ENCODE data around the gene OTX2. TPM values are rescaled to one million over a fixed set of nuclear protein-coding genes. Genes with fewer than 3 reads are reported as not detected.

The OTX2 gene
- total and polyA plus RNA-seq, 2 of the 4 experiments (the other 2 are of a cell fraction) = not detected

GRCh38 chr14:56807386-56808109 lies 2.7 kb downstream of the OTX2 start:
- H3K14ac ChIP-seq (replicated peaks; ENCODE audit: low read depth, low read length) = no peak overlapping the region
- H3K79me1 ChIP-seq (ENCODE audit: low read depth in 1 of 2, low read length in 2 of 2) = no peaks in the 10 kb centered on the region
- H3K56ac ChIP-seq (ENCODE audit: extremely low read depth, insufficient read depth, low read length) = no peak overlapping the region
- H2BK5ac ChIP-seq (ENCODE audit: low read depth, low read length, poor library complexity, severe bottlenecking) = no peak overlapping the region
- no peak overlapping the region for H3K23ac ChIP-seq (ENCODE audit: low read depth, low read length)
- dilution Hi-C loops (cut with HindIII; ENCODE audit: low sequenced_read_pairs, unreplicated experiment) (no loop called here), in situ Hi-C loops (cut with MboI; ENCODE audit: low sequenced_read_pairs) (no loop called here), intact Hi-C loops (cut with micrococcal nuclease) (no loop called here)
- H3K4me3 ChIP-seq (ENCODE audit: insufficient read depth, low read depth, low read length) = no peak overlapping the region
- no peak overlapping the region for H4K5ac ChIP-seq (ENCODE audit: low read depth, low read length)
- H2AK9ac ChIP-seq (replicated peaks; ENCODE audit: low read depth, low read length, poor library complexity) = no peak overlapping the region
- no peak overlapping the region for H2BK120ac ChIP-seq (ENCODE audit: low read depth, low read length)
- no peak overlapping the region for H2BK15ac ChIP-seq (ENCODE audit: low read depth, low read length)
- H3K4ac ChIP-seq (ENCODE audit: low read depth, low read length) = no peak overlapping the region
- H2AFZ ChIP-seq (replicated peaks; ENCODE audit: low read length, poor library complexity) = no peak overlapping the region
- no peak overlapping the region; the same call in 1 of the 2 replicates for H3K4me2 ChIP-seq (ENCODE audit: low read depth, low read length)
- ATAC-seq (ENCODE audit: low read depth) (no peak), DNase-seq (no peak)
- H3K9me3 ChIP-seq (ENCODE audit: control insufficient read depth, insufficient read depth, low read length) = peaks cover 19% of the 10 kb centered on the region; the same call in 1 of the 2 replicates
- no peak for TF ChIP-seq MXI1 (IDR thresholded peaks at IDR 0.05; ENCODE audit: borderline replicate concordance, low read depth, low read length)
- no peak for TF ChIP-seq ELK1 (IDR thresholded peaks at IDR 0.05; ENCODE audit: borderline replicate concordance, low read depth, low read length)
- TF ChIP-seq MAFK (IDR thresholded peaks at IDR 0.05; ENCODE audit: low read depth, low read length) = no peak
- no peak for TF ChIP-seq SMC3 (IDR thresholded peaks at IDR 0.05; ENCODE audit: low read depth, low read length)
- TF ChIP-seq RFX5 (IDR thresholded peaks at IDR 0.05; ENCODE audit: low read depth, low read length) = no peak
- TF ChIP-seq, protein P1, sequence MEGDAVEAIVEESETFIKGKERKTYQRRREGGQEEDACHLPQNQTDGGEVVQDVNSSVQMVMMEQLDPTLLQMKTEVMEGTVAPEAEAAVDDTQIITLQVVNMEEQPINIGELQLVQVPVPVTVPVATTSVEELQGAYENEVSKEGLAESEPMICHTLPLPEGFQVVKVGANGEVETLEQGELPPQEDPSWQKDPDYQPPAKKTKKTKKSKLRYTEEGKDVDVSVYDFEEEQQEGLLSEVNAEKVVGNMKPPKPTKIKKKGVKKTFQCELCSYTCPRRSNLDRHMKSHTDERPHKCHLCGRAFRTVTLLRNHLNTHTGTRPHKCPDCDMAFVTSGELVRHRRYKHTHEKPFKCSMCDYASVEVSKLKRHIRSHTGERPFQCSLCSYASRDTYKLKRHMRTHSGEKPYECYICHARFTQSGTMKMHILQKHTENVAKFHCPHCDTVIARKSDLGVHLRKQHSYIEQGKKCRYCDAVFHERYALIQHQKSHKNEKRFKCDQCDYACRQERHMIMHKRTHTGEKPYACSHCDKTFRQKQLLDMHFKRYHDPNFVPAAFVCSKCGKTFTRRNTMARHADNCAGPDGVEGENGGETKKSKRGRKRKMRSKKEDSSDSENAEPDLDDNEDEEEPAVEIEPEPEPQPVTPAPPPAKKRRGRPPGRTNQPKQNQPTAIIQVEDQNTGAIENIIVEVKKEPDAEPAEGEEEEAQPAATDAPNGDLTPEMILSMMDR (conservative IDR thresholded peaks at IDR 0.05; ENCODE audit: low read depth, low read length) = no peak
- TF ChIP-seq FOS (IDR thresholded peaks at IDR 0.05; ENCODE audit: low read depth, low read length) = no peak
- no peak for TF ChIP-seq POLR2A (IDR thresholded peaks at IDR 0.05; ENCODE audit: low read depth, low read length)
- no peak for TF ChIP-seq RCOR1 (IDR thresholded peaks at IDR 0.05; ENCODE audit: insufficient replicate concordance, low read length)
- TF ChIP-seq MAZ (IDR thresholded peaks at IDR 0.05; ENCODE audit: borderline replicate concordance, low read depth, low read length) = no peak
- no peak for TF ChIP-seq RAD21 (IDR thresholded peaks at IDR 0.05; ENCODE audit: low read length)
- TF ChIP-seq CEBPB (IDR thresholded peaks at IDR 0.05; ENCODE audit: low read depth, low read length) = no peak
- no peak for TF ChIP-seq NFE2L2 (IDR thresholded peaks at IDR 0.05; ENCODE audit: low read depth, low read length)
- no peak for TF ChIP-seq BHLHE40 (IDR thresholded peaks at IDR 0.05; ENCODE audit: low read depth, low read length)
- TF ChIP-seq CHD1 (IDR thresholded peaks at IDR 0.05; ENCODE audit: low read depth, low read length) = no peak
- no peak for TF ChIP-seq USF2 (IDR thresholded peaks at IDR 0.05; ENCODE audit: low read depth, low read length)
- no TSS peak for BruUV-seq (replicated peaks)
- ChIA-PET CTCF (no interaction called here), POLR2A (ENCODE audit: unreplicated experiment) (no interaction called here)
- WGBS, 2 experiments (ENCODE audit: extremely low coverage in 2 of 2, insufficient read length in 1 of 2) = 5% methylated on average over 12 of the region's 39 CpGs; no CpG with 5 or more reads in 1 of the 2 experiments
- no peaks in the 10 kb centered on the region for H4K20me1 ChIP-seq (ENCODE audit: insufficient read depth, low read length)
- H3K27ac ChIP-seq (ENCODE audit: insufficient read depth, low read length) = no peak overlapping the region
- no peak overlapping the region for H3K18ac ChIP-seq (ENCODE audit: low read depth, low read length)
- H4K8ac ChIP-seq (ENCODE audit: low read depth in 2 of 2, low read length in 2 of 2) = no peak overlapping the region
- no peak overlapping the region for H3K9ac ChIP-seq (ENCODE audit: low read depth, low read length)
- H2AK5ac ChIP-seq (ENCODE audit: low read depth, low read length) = no peak overlapping the region
- no peaks in the 10 kb centered on the region for H3K9me1 ChIP-seq (ENCODE audit: insufficient read depth, low read length)
- peaks cover 90% of the 10 kb centered on the region for H3K27me3 ChIP-seq (ENCODE audit: control insufficient read depth, insufficient read depth, low read length)
- no peaks in the 10 kb centered on the region for H3K4me1 ChIP-seq (ENCODE audit: control insufficient read depth, insufficient read depth, low read length)
- no peaks in the 10 kb centered on the region for H3K36me3 ChIP-seq (ENCODE audit: control insufficient read depth, insufficient read depth, low read length)
- no peak overlapping the region for H2BK20ac ChIP-seq (ENCODE audit: low read depth, low read length)
- no peak overlapping the region for H4K91ac ChIP-seq (ENCODE audit: insufficient read depth, low read depth, low read length)

All from IMR-90 (cell line).